ENCODE measurements around the gene CNOT6.

DNA sequence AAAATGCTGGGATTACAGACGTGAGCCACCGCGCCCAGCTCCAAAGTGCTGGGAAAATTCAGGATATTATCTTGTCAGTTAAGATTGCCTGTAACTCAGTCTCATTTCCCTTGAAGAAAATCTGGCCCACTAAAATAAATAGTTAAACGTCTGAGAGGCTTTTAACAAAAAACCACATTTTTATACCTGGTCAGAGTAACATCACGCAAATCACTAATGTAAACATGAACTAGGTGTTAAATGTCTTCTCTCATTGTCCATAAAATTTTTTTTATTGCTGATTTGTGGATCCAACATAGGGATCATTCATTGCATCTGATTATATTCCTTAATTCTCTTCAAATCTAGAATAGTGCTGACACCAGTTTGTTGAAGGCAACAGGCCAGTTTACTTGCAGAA, 22.3 kb downstream of the CNOT6 start:
- TF ChIP-seq POLR2A (IDR thresholded peaks at IDR 0.05): no peak
- TF ChIP-seq, protein P1, sequence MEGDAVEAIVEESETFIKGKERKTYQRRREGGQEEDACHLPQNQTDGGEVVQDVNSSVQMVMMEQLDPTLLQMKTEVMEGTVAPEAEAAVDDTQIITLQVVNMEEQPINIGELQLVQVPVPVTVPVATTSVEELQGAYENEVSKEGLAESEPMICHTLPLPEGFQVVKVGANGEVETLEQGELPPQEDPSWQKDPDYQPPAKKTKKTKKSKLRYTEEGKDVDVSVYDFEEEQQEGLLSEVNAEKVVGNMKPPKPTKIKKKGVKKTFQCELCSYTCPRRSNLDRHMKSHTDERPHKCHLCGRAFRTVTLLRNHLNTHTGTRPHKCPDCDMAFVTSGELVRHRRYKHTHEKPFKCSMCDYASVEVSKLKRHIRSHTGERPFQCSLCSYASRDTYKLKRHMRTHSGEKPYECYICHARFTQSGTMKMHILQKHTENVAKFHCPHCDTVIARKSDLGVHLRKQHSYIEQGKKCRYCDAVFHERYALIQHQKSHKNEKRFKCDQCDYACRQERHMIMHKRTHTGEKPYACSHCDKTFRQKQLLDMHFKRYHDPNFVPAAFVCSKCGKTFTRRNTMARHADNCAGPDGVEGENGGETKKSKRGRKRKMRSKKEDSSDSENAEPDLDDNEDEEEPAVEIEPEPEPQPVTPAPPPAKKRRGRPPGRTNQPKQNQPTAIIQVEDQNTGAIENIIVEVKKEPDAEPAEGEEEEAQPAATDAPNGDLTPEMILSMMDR (IDR thresholded peaks at IDR 0.05): no peak

Measured in heart left ventricle (tissue), 13 donors.